ENCODE measurements around the gene DNAH14. TPM values are rescaled to one million over a fixed set of nuclear protein-coding genes. Genes with fewer than 3 reads are reported as not detected.

Gene DNAH14
- total and polyA plus RNA-seq, 2 of the 13 experiments (the other 11 are each of a cell fraction or from before 2014, with no cell fraction given) = 4.5 to 27.5 TPM

DNA sequence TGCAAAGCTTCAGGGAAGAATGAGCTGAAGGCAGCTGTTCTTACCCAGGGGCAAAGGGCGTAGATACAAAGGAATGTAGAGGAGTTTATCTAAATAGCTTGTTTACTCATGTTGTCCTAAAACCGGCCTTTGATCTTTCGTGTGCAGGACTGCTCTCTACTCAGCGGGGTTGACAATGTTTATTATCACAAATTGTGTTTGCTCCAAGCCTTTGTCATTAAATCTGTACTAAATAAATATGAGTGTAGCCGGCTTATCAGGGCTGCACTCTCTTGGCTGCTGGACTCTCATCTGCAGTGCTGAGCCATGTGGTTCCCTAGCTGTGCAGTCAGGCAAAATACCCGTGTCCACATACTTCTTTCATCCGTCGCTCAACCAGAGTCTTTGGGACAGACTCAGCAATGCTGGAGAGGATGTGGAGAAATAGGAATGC is 299.4 kb downstream of the DNAH14 start (continued):
- TF ChIP-seq, protein P1, sequence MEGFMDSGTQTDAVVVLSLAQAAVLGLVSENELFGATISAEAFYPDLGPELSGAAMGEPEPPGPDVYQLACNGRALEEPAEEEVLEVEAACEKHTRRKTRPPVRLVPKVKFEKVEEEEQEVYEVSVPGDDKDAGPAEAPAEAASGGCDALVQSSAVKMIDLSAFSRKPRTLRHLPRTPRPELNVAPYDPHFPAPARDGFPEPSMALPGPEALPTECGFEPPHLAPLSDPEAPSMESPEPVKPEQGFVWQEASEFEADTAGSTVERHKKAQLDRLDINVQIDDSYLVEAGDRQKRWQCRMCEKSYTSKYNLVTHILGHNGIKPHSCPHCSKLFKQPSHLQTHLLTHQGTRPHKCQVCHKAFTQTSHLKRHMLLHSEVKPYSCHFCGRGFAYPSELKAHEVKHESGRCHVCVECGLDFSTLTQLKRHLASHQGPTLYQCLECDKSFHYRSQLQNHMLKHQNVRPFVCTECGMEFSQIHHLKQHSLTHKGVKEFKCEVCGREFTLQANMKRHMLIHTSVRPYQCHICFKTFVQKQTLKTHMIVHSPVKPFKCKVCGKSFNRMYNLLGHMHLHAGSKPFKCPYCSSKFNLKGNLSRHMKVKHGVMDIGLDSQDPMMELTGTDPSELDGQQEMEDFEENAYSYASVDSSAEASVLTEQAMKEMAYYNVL (CRISPR knock-in tag; IDR thresholded peaks at IDR 0.05; ENCODE audit: borderline replicate concordance) = peak; percentile 48; the same call in 1 of the 2 replicates
- TF ChIP-seq GFI1 (CRISPR knock-in tag; IDR thresholded peaks at IDR 0.05; ENCODE audit: borderline replicate concordance) (peak; percentile 100), MATR3 (CRISPR knock-in tag; IDR thresholded peaks at IDR 0.05) (no peak), FOSL1 (CRISPR knock-in tag; IDR thresholded peaks at IDR 0.05; ENCODE audit: borderline replicate concordance) (no peak), ZFX (CRISPR knock-in tag; IDR thresholded peaks at IDR 0.05; ENCODE audit: low read depth) (no peak), ZNF839 (CRISPR knock-in tag; IDR thresholded peaks at IDR 0.05; ENCODE audit: borderline replicate concordance) (no peak), ZSCAN21 (CRISPR knock-in tag; IDR thresholded peaks at IDR 0.05; ENCODE audit: borderline replicate concordance) (no peak), HMG20A (CRISPR knock-in tag; IDR thresholded peaks at IDR 0.05; ENCODE audit: borderline replicate concordance) (peak; percentile 96), HOXA5 (CRISPR knock-in tag; IDR thresholded peaks at IDR 0.05) (peak; percentile 57; the same call in 1 of the 2 replicates), ZNF7 (CRISPR knock-in tag; IDR thresholded peaks at IDR 0.05) (no peak), NR2F1 (CRISPR knock-in tag; IDR thresholded peaks at IDR 0.05) (peak; percentile 20 to 86; a peak in 3 of 4 replicates), TEAD3 (CRISPR knock-in tag; optimal IDR thresholded peaks at IDR 0.05; ENCODE audit: borderline replicate concordance) (peak; percentile 77), EP300 (IDR thresholded peaks at IDR 0.05; ENCODE audit: low read depth in 2 of 2, low read length in 2 of 2) (peak; percentile 14 to 81; a peak in 2 of 4 replicates), EP300 (CRISPR knock-in tag; IDR thresholded peaks at IDR 0.05; ENCODE audit: borderline replicate concordance) (peak; percentile 41; the same call in 1 of the 2 replicates), ZNF451 (CRISPR knock-in tag; IDR thresholded peaks at IDR 0.05) (no peak), ZNF558 (CRISPR knock-in tag; IDR thresholded peaks at IDR 0.05; ENCODE audit: borderline replicate concordance) (no peak), ZNF460 (CRISPR knock-in tag; IDR thresholded peaks at IDR 0.05; ENCODE audit: borderline replicate concordance) (no peak), FOXK2 (IDR thresholded peaks at IDR 0.05) (0 out of 2 replicates have a peak, but pooled peaks have one; percentile 65), ZNF180 (CRISPR knock-in tag; IDR thresholded peaks at IDR 0.05; ENCODE audit: borderline replicate concordance, low read depth) (no peak)
- TF ChIP-seq, protein P2, sequence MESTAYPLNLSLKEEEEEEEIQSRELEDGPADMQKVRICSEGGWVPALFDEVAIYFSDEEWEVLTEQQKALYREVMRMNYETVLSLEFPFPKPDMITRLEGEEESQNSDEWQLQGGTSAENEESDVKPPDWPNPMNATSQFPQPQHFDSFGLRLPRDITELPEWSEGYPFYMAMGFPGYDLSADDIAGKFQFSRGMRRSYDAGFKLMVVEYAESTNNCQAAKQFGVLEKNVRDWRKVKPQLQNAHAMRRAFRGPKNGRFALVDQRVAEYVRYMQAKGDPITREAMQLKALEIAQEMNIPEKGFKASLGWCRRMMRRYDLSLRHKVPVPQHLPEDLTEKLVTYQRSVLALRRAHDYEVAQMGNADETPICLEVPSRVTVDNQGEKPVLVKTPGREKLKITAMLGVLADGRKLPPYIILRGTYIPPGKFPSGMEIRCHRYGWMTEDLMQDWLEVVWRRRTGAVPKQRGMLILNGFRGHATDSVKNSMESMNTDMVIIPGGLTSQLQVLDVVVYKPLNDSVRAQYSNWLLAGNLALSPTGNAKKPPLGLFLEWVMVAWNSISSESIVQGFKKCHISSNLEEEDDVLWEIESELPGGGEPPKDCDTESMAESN (CRISPR knock-in tag; conservative IDR thresholded peaks at IDR 0.05) = 0 out of 2 replicates have a peak, but pooled peaks have one; percentile 38
- TF ChIP-seq, protein P3, sequence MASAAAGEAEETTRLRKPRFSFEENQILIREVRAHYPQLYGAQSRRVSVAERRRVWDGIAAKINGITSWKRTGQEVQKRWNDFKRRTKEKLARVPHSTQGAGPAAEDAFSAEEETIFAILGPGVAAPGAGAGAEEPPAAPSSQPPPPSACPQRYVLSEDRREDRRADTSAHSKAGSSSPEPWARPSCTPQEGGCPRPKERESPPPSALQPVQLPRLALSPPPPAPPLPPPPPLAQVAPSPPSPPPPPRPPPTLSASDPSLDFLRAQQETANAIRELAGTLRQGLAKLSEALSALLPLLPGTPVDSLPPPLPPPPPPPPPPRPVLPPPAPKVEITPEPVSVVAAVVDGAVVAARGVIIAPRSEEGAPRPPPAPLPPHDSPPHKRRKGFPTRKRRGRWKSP (CRISPR knock-in tag; IDR thresholded peaks at IDR 0.05) = 0 out of 2 replicates have a peak, but pooled peaks have one; percentile 32
- TF ChIP-seq, protein P4, sequence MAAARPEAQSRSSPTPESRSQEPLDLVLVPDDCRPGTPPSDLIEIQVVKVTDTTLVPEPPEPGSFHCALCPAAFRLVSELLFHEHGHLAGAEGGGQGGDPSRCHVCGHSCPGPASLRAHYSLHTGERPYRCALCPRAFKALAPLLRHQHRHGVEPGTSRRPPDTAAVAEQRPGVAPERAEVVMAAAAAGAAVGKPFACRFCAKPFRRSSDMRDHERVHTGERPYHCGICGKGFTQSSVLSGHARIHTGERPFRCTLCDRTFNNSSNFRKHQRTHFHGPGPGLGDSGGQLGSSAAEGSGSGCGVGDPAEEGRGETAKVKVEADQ (CRISPR knock-in tag; IDR thresholded peaks at IDR 0.05; ENCODE audit: borderline replicate concordance) = no peak
- TF ChIP-seq, protein P5, sequence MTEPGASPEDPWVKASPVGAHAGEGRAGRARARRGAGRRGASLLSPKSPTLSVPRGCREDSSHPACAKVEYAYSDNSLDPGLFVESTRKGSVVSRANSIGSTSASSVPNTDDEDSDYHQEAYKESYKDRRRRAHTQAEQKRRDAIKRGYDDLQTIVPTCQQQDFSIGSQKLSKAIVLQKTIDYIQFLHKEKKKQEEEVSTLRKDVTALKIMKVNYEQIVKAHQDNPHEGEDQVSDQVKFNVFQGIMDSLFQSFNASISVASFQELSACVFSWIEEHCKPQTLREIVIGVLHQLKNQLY (CRISPR knock-in tag; IDR thresholded peaks at IDR 0.05) = 0 out of 2 replicates have a peak, but pooled peaks have one; percentile 48
